Stimulated activated CD8-positive, alpha-beta memory T cell treated with anti-CD3 and anti-CD28 coated beads, Interleukin-7, amount 100 ng/mL, for 48 hours (primary cell): Measurements from ENCODE around the gene CCDC158.
"Not testable (repeated sequence)": the region's sequence is repeated elsewhere in the genome, so short reads cannot be mapped to it uniquely, and the experiment has no call there.

ENCODE experiments used
- DNase-seq, 2 donors: peaks; one replicate each; pipeline ENCODE4 v3.0.0-alpha.2; 2020; ENCODE audit warnings: low read depth in 1 of 2; ENCODE audit errors: extremely low read depth in 1 of 2

The CCDC158 gene

DNA sequence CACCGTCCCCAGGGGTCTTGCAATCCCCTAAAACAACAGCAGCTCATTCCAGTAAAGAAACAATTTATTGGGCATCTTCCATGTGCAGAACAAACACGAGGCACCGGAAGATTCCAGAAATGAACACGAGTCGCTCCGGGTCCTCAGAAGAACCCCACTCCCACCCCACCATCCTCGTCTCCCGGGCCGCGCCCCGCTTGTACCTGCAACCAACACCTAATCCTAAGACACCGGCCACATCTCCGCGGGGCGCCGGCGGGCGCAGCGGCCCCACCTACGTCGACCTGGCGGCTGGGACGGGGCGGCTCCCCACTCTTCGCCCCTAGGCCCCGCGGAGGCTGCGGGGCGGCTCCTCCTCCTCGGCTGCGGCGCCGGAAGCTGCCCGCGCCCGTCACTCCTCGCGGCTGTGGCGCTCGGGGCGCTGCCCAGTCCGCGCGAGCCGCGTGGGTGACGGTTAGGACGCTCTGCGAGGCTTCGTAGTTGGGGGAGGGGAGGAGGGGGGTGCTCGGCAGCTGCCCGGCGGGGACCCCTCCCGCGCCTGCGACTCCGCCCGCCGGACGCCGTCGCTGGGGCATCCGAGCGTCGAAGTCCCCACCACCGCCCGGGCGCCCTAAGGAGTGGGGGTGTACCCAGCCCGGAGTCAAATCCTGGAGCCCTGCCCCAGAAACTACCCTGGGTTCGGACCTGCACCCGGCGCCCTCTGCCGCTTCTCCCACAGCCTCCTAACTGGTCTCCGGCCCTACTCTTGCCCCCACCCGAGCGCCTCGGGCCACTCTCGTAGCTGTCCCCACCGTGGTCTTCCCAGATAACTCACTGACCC lies at the start of gene CCDC158:
Gene CCDC158 (minus strand): TSS at position 380 of the 820 bp plus-strand sequence. CDS start 17,934 bp downstream, outside the sequence.
- DNase-seq: no peak

DNA sequence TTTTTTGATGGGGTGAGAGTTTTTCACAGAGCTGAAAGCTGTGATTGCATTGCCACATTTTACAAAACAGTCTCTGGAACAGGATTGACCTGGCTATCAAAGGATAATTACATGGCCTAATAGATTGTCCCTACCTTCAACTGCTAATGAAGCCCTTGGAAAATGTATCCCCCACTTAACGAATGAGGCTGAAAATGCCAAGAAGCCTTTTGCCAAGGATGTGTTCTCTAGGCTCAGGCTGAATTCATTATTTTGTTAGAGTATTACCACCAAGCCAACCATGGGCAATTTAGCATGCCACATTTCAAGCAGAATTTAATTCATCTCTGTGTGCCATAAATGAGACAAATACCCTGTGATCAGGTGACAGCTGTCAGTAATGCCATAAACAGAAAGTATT lies 49.6 kb upstream of the CCDC158 start:
- DNase-seq: no peak

GRCh38 chr4:76470064-76470463 lies 49.1 kb upstream of the CCDC158 start:
- no peak for DNase-seq

DNA sequence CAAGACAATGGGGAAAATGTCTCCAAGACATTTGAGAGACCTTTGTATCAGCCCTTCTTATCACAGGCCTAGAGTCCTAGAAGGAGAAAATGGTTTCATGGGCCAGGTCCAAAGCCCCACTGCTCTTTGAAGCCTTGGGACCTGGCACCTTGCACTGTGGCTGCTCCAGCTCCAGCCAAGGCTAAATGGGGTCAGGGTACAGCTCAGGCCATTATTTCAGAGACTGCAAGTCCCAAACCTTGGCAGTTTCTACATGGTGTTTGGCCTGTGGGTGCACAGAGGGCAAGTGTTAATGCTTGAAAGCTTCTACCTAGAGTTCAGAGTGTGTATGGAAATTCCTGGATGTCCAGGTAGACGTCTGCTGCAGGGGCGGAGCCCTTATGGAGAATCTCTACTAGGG lies 42.6 kb upstream of the CCDC158 start:
- no peak for DNase-seq

DNA sequence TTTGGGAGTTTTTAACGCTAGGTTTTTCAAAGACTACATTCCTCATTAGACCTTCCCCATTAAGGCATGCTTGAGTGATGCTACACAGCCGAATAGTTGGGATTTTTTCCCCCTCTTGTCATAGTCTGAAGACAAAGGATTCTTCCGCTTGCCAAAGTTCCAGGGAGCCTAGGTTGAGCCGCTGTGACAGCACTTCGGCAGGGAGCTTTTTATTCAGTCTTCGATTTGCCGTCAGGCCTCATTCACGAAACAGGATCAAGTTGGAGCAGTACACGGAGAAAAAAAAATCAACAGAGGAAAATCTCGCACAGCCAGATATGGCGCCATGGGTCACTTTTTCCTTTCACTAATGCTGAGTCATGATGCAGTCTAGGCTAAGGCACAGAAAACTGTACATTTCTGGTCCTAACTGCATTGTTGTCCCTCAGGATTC lies 38.4 kb upstream of the CCDC158 start:
- no peak for DNase-seq

- DNase-seq: no peak
These were observed 37.9 kb upstream of the CCDC158 start for GRCh38 chr4:76458825-76459224.

GRCh38 chr4:76458297-76458696 lies 37.4 kb upstream of the CCDC158 start:
- no peak for DNase-seq

DNA sequence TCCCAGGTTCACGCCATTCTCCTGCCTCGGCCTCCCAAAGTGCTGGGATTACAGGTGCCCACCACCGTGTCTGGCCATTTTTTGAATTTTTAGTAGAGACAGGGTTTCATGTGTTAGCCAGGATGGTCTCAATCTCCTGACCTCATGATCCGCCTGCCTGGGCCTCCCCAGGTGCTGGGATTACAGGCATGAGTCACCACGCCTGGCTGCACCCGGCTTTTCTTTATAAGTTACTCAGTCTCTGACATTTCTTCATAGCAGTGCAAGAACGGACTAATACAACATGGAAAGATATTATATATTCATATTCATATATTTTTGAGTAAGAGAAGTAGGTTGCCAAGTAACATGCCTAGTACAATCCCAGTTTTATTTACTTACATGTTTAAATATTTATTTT lies 36.9 kb upstream of the CCDC158 start:
- no peak for DNase-seq

DNA sequence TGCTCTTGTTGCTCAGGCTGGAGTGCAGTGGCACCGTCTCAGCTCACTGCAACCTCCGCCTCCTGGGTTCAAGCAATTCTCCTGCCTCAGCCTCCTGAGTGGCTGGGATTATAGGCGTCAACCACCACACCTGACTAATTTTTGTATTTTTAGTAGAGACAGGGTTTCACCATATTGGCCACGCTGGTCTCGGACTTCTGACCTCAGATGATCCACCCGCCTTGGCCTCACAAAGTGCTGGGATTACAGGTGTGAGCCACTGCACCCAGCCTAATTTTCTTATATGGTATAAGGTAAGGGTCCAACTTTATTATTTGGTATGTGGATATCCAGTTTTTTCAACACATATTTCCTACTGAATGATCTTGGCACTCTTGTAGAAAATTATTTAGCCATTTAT lies 33.1 kb upstream of the CCDC158 start:
- DNase-seq: not testable (repeated sequence)

DNA sequence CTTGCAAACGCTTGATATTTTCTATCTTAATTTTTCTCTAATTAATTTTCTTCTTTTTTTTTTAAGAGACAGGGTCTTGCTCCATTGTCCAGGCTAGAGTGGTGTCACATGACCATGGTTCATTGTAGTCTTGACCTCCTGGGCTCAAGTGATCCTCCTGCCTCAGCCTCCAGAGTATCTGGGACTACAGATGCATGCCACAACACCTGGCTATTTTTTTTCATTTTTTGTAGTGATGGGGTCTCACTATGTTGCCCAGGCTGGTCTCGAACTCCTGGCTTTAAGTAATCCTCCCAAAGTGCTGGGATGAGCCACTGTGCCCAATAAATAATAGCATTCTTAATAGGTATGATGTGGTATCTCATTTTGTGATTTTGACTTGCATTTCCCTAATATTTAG lies 32.3 kb upstream of the CCDC158 start:
- DNase-seq: no peak

- no peak for DNase-seq
These were observed 28.9 kb upstream of the CCDC158 start for GRCh38 chr4:76449833-76450232.

GRCh38 chr4:76449362-76449767 lies 28.4 kb upstream of the CCDC158 start:
- DNase-seq: no peak

DNA sequence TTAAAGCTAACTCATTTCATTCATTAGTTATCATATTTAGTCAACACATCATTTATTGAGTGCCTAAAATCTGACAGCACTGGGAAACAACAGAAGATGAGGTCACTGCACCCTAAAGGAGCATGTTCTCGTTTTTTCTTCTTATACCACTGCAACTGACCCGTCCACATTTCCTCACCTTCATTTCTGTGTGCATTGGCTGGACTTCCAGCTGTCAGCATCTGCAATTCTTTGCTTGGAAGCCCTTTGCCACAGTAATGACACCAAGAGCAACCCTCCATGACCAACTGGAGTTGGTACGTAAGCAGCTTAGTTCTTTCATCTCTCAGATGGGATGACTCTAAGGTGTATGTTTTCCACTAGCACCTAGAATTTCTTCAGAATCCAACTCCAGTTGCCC lies 27.3 kb upstream of the CCDC158 start:
- DNase-seq: no peak

DNA sequence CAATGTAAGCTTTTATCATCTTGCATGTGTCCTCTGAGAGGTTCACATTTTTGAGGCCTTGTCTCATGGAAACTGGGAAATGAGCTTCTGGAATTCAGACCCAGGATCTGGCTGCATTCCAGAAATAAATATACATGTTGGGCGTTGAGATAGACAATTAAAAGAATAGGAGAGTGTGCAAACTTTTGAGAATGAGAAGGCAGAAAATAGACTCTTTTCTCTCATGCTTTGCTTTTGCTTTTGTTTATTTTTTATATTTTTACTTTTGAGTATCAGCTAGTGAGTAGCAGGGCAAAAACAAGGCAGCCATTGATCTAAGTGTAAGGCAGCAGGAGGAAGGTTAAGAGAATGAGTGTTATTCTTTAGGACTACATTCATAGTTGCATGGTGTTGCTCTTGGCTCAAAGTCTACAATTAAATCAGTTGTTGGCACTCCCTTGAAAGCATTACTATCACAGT lies 26.5 kb upstream of the CCDC158 start:
- no peak for DNase-seq

DNA sequence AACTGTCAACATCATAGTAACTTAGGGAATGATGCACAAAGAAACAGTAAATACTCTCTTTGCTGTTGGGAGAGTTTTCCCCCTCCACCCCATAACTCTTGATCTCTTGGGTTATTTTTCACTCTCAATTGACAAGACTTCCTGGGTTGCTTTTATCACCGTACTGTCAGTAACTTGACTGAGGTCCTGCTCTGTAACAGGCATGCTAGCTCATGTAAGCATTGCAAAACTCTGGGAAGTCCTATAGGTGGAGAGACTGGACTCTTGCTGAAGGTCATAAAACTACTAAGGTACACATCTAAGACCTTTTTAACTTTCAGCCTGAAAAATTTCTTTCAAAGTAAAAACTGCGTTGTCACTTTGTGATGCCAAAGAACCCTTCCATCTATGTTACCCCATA lies 25.0 kb upstream of the CCDC158 start:
- DNase-seq: no peak

- no peak for DNase-seq
These were observed 22.4 kb upstream of the CCDC158 start for GRCh38 chr4:76443376-76443775.

- no peak for DNase-seq
These were observed 21.9 kb upstream of the CCDC158 start for GRCh38 chr4:76442807-76443206.

- DNase-seq: no peak
These were observed 20.9 kb upstream of the CCDC158 start for GRCh38 chr4:76441881-76442280.

DNA sequence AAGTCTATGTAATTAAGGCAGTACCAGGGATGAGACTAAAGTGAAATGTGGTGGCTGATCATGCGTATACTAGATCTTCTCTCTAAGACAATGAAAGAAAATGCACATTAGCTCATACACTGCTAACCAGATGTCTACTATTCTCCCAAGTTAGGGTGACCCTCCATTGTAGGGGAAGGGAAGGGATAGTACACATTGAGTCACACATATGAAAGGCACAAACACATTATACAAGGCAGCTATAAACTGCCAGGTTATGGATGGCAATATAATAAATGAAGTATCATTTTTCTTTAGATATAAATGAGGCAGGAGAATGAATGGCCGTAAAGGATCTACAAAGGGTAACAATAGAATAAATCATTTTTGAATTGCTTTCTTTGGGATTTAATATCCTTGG lies 18.6 kb upstream of the CCDC158 start:
- no peak for DNase-seq

GRCh38 chr4:76435528-76436319 lies 14.8 kb upstream of the CCDC158 start:
- no peak for DNase-seq

GRCh38 chr4:76434901-76435527 lies 14.1 kb upstream of the CCDC158 start, which contains the start of gene SHROOM3:
Gene SHROOM3 (plus strand): TSS chr4:76435229. CDS start chr4:76436053, 824 bp downstream.
- DNase-seq: no peak
